Gastroesophageal sphincter (tissue), 3 donors: ENCODE data around the gene CHDH.

Experiments
- CTCF ChIP-seq, 4 experiments: fragments of 200-600 bp in 2 of 4; fragments of 450-650 bp in 2 of 4; sonication (generic) in 1 of 4; IDR thresholded peaks; one replicate each; pipeline ENCODE4 v1.5.1; 2017 to 2019; ENCODE audit warnings: antibody characterized with exemption in 4 of 4, mild to moderate bottlenecking in 2 of 4, moderate library complexity in 2 of 4
- POLR2A ChIP-seq, 2 donors: fragments of 450-650 bp; IDR thresholded peaks; one replicate each; pipeline ENCODE4 v1.6.1; 2017; ENCODE audit warnings: antibody characterized with exemption in 2 of 2, mild to moderate bottlenecking in 2 of 2, moderate library complexity in 1 of 2
- POLR2AphosphoS5 ChIP-seq: sonication (generic); formaldehyde crosslinking; IDR thresholded peaks from one replicate; pipeline ENCODE4 v1.6.1; 2017; ENCODE audit warnings: antibody characterized with exemption

- TF ChIP-seq CTCF (IDR thresholded peaks at IDR 0.05) (no peak), POLR2A (IDR thresholded peaks at IDR 0.05) (no peak), POLR2AphosphoS5 (no peak)
Observed at GRCh38 chr3:53845881-53846133, 412 bp downstream of the CHDH start.
